ENCODE measurements around the gene LETMD1. TPM values are rescaled to one million over a fixed set of nuclear protein-coding genes. Genes with fewer than 3 reads are reported as not detected.

LETMD1 gene
- polyA plus RNA-seq, 1 of the 3 experiments (the other 2 are of a cell fraction): 67.8 TPM

GRCh38 chr12:51020448-51021182 lies 27.5 kb upstream of the LETMD1 start:
- Histone ChIP-seq H3K4me3 (ENCODE audit: low read depth in 2 of 2, low read length in 1 of 2) (no peak overlapping the region), H3K36me3 (replicated peaks in 1 of 2; ENCODE audit: control insufficient read depth in 1 of 2, insufficient read depth in 2 of 2, low read length in 1 of 2) (no peaks in the 10 kb centered on the region), H3K9ac (no peak overlapping the region), H2AFZ (ENCODE audit: low read depth) (no peak overlapping the region), H3K9me2 (no peaks in the 10 kb centered on the region), H4K20me1 (ENCODE audit: insufficient read depth) (no peaks in the 10 kb centered on the region), H3K27me3 (ENCODE audit: insufficient read depth) (no peaks in the 10 kb centered on the region), H3K79me2 (ENCODE audit: insufficient read depth) (peaks cover 100% of the 10 kb centered on the region), H3K27ac (ENCODE audit: low read depth in 2 of 2, low read length in 1 of 2) (no peak overlapping the region), H3F3A (replicated peaks; ENCODE audit: insufficient read depth) (no peaks in the 10 kb centered on the region), H3K4me2 (no peak overlapping the region), H3K9me3 (no peaks in the 10 kb centered on the region), H3K4me1 (ENCODE audit: control insufficient read depth in 1 of 2, insufficient read depth in 2 of 2, low read depth in 1 of 2, low read length in 1 of 2) (peaks cover 0 to 2% of the 10 kb centered on the region in 2 experiments; a peak in 2 of 4 replicates)
- POLR2A ChIA-PET: no interaction called here
- 89% methylated on average over 7 of the region's 7 CpGs for whole genome bisulfite sequencing (ENCODE audit: low lambda C conversion rate)
- TF ChIP-seq SMC3 (IDR thresholded peaks at IDR 0.05; ENCODE audit: low read depth, low read length) (no peak), CTCF (IDR thresholded peaks at IDR 0.05) (no peak), TCF12 (IDR thresholded peaks at IDR 0.05) (no peak), YY1 (IDR thresholded peaks at IDR 0.05; ENCODE audit: low read depth) (no peak), RXRA (IDR thresholded peaks at IDR 0.05; ENCODE audit: borderline replicate concordance, low read depth) (no peak), POLR2AphosphoS5 (IDR thresholded peaks at IDR 0.05; ENCODE audit: low read depth, low read length) (no peak), TEAD4 (IDR thresholded peaks at IDR 0.05; ENCODE audit: borderline replicate concordance, insufficient read depth) (no peak), NFIC (IDR thresholded peaks at IDR 0.05; ENCODE audit: borderline replicate concordance) (no peak), EZH2phosphoT487 (IDR thresholded peaks at IDR 0.05; ENCODE audit: borderline replicate concordance, low read depth) (no peak), EP300 (IDR thresholded peaks at IDR 0.05; ENCODE audit: borderline replicate concordance in 1 of 2, low read depth in 1 of 2, low read length in 1 of 2) (no peak), USF2 (IDR thresholded peaks at IDR 0.05; ENCODE audit: borderline replicate concordance, low read depth, low read length) (no peak), RCOR1 (IDR thresholded peaks at IDR 0.05; ENCODE audit: low read length) (no peak), GATA2 (CRISPR knock-in tag; IDR thresholded peaks at IDR 0.05) (no peak), RAD21 (IDR thresholded peaks at IDR 0.05; ENCODE audit: low read length) (no peak), FOXM1 (IDR thresholded peaks at IDR 0.05; ENCODE audit: low read depth) (no peak)
- TF ChIP-seq, protein P1, sequence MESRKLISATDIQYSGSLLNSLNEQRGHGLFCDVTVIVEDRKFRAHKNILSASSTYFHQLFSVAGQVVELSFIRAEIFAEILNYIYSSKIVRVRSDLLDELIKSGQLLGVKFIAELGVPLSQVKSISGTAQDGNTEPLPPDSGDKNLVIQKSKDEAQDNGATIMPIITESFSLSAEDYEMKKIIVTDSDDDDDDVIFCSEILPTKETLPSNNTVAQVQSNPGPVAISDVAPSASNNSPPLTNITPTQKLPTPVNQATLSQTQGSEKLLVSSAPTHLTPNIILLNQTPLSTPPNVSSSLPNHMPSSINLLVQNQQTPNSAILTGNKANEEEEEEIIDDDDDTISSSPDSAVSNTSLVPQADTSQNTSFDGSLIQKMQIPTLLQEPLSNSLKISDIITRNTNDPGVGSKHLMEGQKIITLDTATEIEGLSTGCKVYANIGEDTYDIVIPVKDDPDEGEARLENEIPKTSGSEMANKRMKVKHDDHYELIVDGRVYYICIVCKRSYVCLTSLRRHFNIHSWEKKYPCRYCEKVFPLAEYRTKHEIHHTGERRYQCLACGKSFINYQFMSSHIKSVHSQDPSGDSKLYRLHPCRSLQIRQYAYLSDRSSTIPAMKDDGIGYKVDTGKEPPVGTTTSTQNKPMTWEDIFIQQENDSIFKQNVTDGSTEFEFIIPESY (IDR thresholded peaks at IDR 0.05; ENCODE audit: borderline replicate concordance, low read depth): no peak
- CTCF ChIA-PET: interaction anchor here (2.5 kb wide), 1 partner anchor 255 kb away, joined by 9 read pairs; no protein-coding TSS in a partner anchor
- DNase-seq: no peak
